Esophagus squamous epithelium (tissue), 4 donors: ENCODE measurements around the gene TP53AIP1.

Source experiments
- CTCF ChIP-seq, 6 experiments: fragments of 450-650 bp in 4 of 6; fragments of 200-600 bp in 2 of 6; sonication (generic) in 2 of 6; IDR thresholded peaks; one replicate each; pipeline ENCODE4 v1.5.1; 2016 to 2019; ENCODE audit warnings: antibody characterized with exemption in 6 of 6, mild to moderate bottlenecking in 4 of 6, moderate library complexity in 4 of 6
- POLR2A ChIP-seq, 4 donors: fragments of 450-650 bp; IDR thresholded peaks; one replicate each; pipeline ENCODE4 v1.6.1; 2017; ENCODE audit warnings: antibody characterized with exemption in 4 of 4, mild to moderate bottlenecking in 4 of 4, moderate library complexity in 3 of 4

GRCh38 chr11:128988242-128988970 is 45.7 kb upstream of the TP53AIP1 start:
- no peak for TF ChIP-seq POLR2A (IDR thresholded peaks at IDR 0.05)
- TF ChIP-seq CTCF (IDR thresholded peaks at IDR 0.05) = no peak
